H1 (cell line): ENCODE measurements around the gene BCAS1. TPM values are rescaled to one million over a fixed set of nuclear protein-coding genes. Genes with fewer than 3 reads are reported as not detected.

Experiments used
- CTCF ChIA-PET: fragments of 300-600 bp; sonication (Branson Sonifier 250); formaldehyde crosslinking; loops from one replicate; lab custom pipeline; 2021; ENCODE audit not compliant: partially characterized antibody; lab: Charles Lee
- POLR2A ChIA-PET: fragments of 300-600 bp; sonication (Branson Sonifier 250); formaldehyde crosslinking; loops from one replicate; lab custom pipeline; 2021; ENCODE audit warnings: inconsistent platforms; ENCODE audit not compliant: partially characterized antibody; lab: Charles Lee
- DNase-seq, 2 experiments: peaks; one replicate each; pipeline versions ENCODE4 v3.0.0 to v3.0.0-alpha.2; 2010 to 2022; ENCODE audit warnings: low spot score in 2 of 2, low read depth in 1 of 2, mixed read lengths in 1 of 2
- FAIRE-seq: peaks from 2 replicates; lab custom pipeline; 2011; peaks lifted over from hg19 to GRCh38; lab: Jason Lieb, UNC
- H2AFZ ChIP-seq: 2 replicates; pipeline ENCODE4 v1.8.1; 2012; ENCODE audit warnings: low read length, inconsistent platforms
- H2AK5ac ChIP-seq: 2 replicates; pipeline ENCODE4 v1.6.1; 2013; ENCODE audit warnings: low read depth, low read length
- H2BK120ac ChIP-seq: replicated peaks from 2 replicates; pipeline ENCODE3; 2013; ENCODE audit warnings: low read depth, low read length, inconsistent platforms
- H2BK12ac ChIP-seq: 2 replicates; pipeline ENCODE4 v1.6.1; 2013; ENCODE audit warnings: low read depth, low read length
- H2BK15ac ChIP-seq: 2 replicates; pipeline ENCODE4 v1.6.1; 2013; ENCODE audit warnings: low read length
- H2BK20ac ChIP-seq: 2 replicates; pipeline ENCODE4 v1.6.1; 2013; ENCODE audit warnings: low read length
- H2BK5ac ChIP-seq: 2 replicates; pipeline ENCODE4 v1.6.1; 2013; ENCODE audit warnings: low read depth, low read length
- H3K14ac ChIP-seq: 2 replicates; pipeline ENCODE4 v1.6.1; 2013; ENCODE audit warnings: inconsistent platforms; ENCODE audit not compliant: insufficient read length
- H3K18ac ChIP-seq: 2 replicates; pipeline ENCODE4 v1.6.1; 2013; ENCODE audit warnings: low read length; ENCODE audit errors: extremely low read depth
- H3K23ac ChIP-seq: 2 replicates; pipeline ENCODE4 v1.6.1; 2013; ENCODE audit warnings: inconsistent platforms; ENCODE audit not compliant: insufficient read length
- H3K23me2 ChIP-seq: 2 replicates; pipeline ENCODE4 v1.6.1; 2013; ENCODE audit warnings: low read depth, low read length
- H3K27ac ChIP-seq: 2 replicates; pipeline ENCODE4 v1.6.1; 2011; ENCODE audit warnings: low read depth, low read length, inconsistent platforms
- H3K27me3 ChIP-seq, 4 experiments: replicated peaks in 1 of 4; 1 replicate in 1 of 4; 2 replicates in 3 of 4; pipeline versions ENCODE4 v1.6.1 to v1.8.1; 2011 to 2013; ENCODE audit warnings: low read length in 3 of 4, mild to moderate bottlenecking in 3 of 4, inconsistent platforms in 2 of 4, mixed read lengths in 2 of 4, moderate library complexity in 1 of 4; ENCODE audit not compliant: control insufficient read depth in 3 of 4, insufficient read depth in 3 of 4; ENCODE audit errors: extremely low read depth in 1 of 4
- H3K36me3 ChIP-seq, 4 experiments: 2 replicates each; pipeline versions ENCODE4 v1.6.1 to v1.8.1; 2011 to 2013; ENCODE audit warnings: mild to moderate bottlenecking in 4 of 4, low read length in 3 of 4, moderate library complexity in 2 of 4, control low read depth in 1 of 4, inconsistent platforms in 1 of 4; ENCODE audit not compliant: insufficient read depth in 4 of 4, control insufficient read depth in 2 of 4
- H3K4ac ChIP-seq: replicated peaks from 2 replicates; pipeline ENCODE3; 2013; ENCODE audit warnings: low read length, low read depth, mixed read lengths, inconsistent platforms; ENCODE audit not compliant: insufficient read length
- H3K4me1 ChIP-seq, 4 experiments: replicated peaks in 1 of 4; 1 replicate in 1 of 4; 2 replicates in 3 of 4; pipeline versions ENCODE4 v1.6.1 to v1.8.1; 2011 to 2013; ENCODE audit warnings: low read length in 3 of 4, inconsistent platforms in 2 of 4, mixed read lengths in 1 of 4; ENCODE audit not compliant: insufficient read depth in 4 of 4, control insufficient read depth in 3 of 4
- H3K4me2 ChIP-seq, 2 experiments: 2 replicates each; pipeline versions ENCODE4 v1.6.1 to v1.8.1; 2011 to 2013; ENCODE audit warnings: low read depth in 2 of 2, low read length in 2 of 2, control low read depth in 1 of 2, inconsistent platforms in 1 of 2, mild to moderate bottlenecking in 1 of 2; ENCODE audit not compliant: insufficient read depth in 1 of 2
- H3K4me3 ChIP-seq, 4 experiments: fragments of 200-600, 300-600 bp in 1 of 4; sonication (generic), shearing (Covaris generic), sonication (Bioruptor Twin) in 1 of 4; 2 replicates each; pipeline versions ENCODE4 v1.5.1 to v1.8.1; 2011 to 2016; ENCODE audit warnings: low read length in 4 of 4, low read depth in 3 of 4, control low read depth in 2 of 4, inconsistent platforms in 2 of 4, mild to moderate bottlenecking in 2 of 4, mixed read lengths in 1 of 4, moderate library complexity in 1 of 4; ENCODE audit not compliant: insufficient read depth in 2 of 4; ENCODE audit errors: extremely low read depth in 1 of 4
- H3K56ac ChIP-seq: replicated peaks from 2 replicates; pipeline ENCODE3; 2013; ENCODE audit warnings: low read depth, mild to moderate bottlenecking, mixed read lengths, low read length, inconsistent platforms; ENCODE audit not compliant: insufficient read length
- H3K79me1 ChIP-seq: 2 replicates; pipeline ENCODE4 v1.6.1; 2013; ENCODE audit warnings: low read depth, low read length, control low read depth
- H3K79me2 ChIP-seq, 2 experiments: 2 replicates each; pipeline versions ENCODE4 v1.6.1 to v1.8.1; 2012 to 2013; ENCODE audit warnings: low read length in 2 of 2, mild to moderate bottlenecking in 2 of 2, inconsistent platforms in 1 of 2; ENCODE audit not compliant: insufficient read depth in 2 of 2, control insufficient read depth in 1 of 2
- H3K9ac ChIP-seq, 4 experiments: replicated peaks in 1 of 4; 1 replicate in 1 of 4; 2 replicates in 3 of 4; pipeline versions ENCODE4 v1.6.1 to v1.8.1; 2011 to 2013; ENCODE audit warnings: low read depth in 3 of 4, low read length in 3 of 4, control low read depth in 2 of 4, mild to moderate bottlenecking in 2 of 4, moderate library complexity in 2 of 4, inconsistent platforms in 1 of 4; ENCODE audit errors: extremely low read depth in 1 of 4
- H3K9me3 ChIP-seq, 2 experiments: 2 replicates each; pipeline versions ENCODE4 v1.6.1 to v1.8.1; 2012 to 2013; ENCODE audit warnings: mild to moderate bottlenecking in 2 of 2, moderate library complexity in 2 of 2, control low read depth in 1 of 2, inconsistent platforms in 1 of 2, low read depth in 1 of 2, low read length in 1 of 2, mixed read lengths in 1 of 2; ENCODE audit not compliant: insufficient read depth in 2 of 2
- H4K20me1 ChIP-seq, 2 experiments: replicated peaks in 1 of 2; 2 replicates each; pipeline versions ENCODE3 to v1.8.1; 2011 to 2013; ENCODE audit warnings: inconsistent platforms in 2 of 2, low read length in 2 of 2, mild to moderate bottlenecking in 1 of 2; ENCODE audit not compliant: insufficient read depth in 2 of 2, control insufficient read depth in 1 of 2
- H4K5ac ChIP-seq: 2 replicates; pipeline ENCODE4 v1.6.1; 2013; ENCODE audit warnings: low read length, low read depth, mixed read lengths, inconsistent platforms; ENCODE audit not compliant: insufficient read length
- H4K8ac ChIP-seq: 2 replicates; pipeline ENCODE4 v1.8.0; 2013; ENCODE audit warnings: mild to moderate bottlenecking, moderate library complexity, low read length, inconsistent platforms; ENCODE audit not compliant: insufficient read depth; ENCODE audit errors: extremely low read depth
- H4K91ac ChIP-seq: replicated peaks from 2 replicates; pipeline ENCODE3; 2013; ENCODE audit warnings: low read length, mixed read lengths, inconsistent platforms; ENCODE audit not compliant: insufficient read length
- BCL11A ChIP-seq, 2 experiments: IDR thresholded peaks; one replicate each; pipeline ENCODE4 v1.6.1; 2011; ENCODE audit warnings: low read depth in 2 of 2, low read length in 2 of 2, mild to moderate bottlenecking in 2 of 2
- CREB1 ChIP-seq: IDR thresholded peaks from 2 replicates; pipeline ENCODE4 v1.6.1; 2012; ENCODE audit warnings: inconsistent platforms
- FOSL1 ChIP-seq: IDR thresholded peaks from 2 replicates; pipeline ENCODE4 v1.6.1; 2011; ENCODE audit warnings: mild to moderate bottlenecking, low read depth, low read length, moderate library complexity; ENCODE audit not compliant: insufficient read depth
- JUND ChIP-seq: IDR thresholded peaks from 2 replicates; pipeline ENCODE4 v1.6.1; 2011; ENCODE audit warnings: mild to moderate bottlenecking, improper control_type of control experiment, low read length
- KDM1A ChIP-seq: fragments of 200-600, 300-600 bp; sonication (generic); IDR thresholded peaks from 2 replicates; pipeline ENCODE4 v1.7.1; 2016; ENCODE audit warnings: mild to moderate bottlenecking, low read length, borderline replicate concordance
- KDM5A ChIP-seq: fragments of 200-600 bp; IDR thresholded peaks from 2 replicates; pipeline ENCODE4 v1.7.1; 2012; ENCODE audit warnings: mild to moderate bottlenecking, low read length, inconsistent platforms, mixed read lengths
- POU5F1 ChIP-seq: IDR thresholded peaks from 2 replicates; pipeline ENCODE4 v1.6.1; 2011; ENCODE audit warnings: low read depth, mild to moderate bottlenecking, low read length, moderate library complexity
- polyA plus RNA-seq, 7 experiments: library from polyadenylated mRNA; depleted of rRNA in 3 of 7; stranded (reverse) in 5 of 7; unstranded in 2 of 7; fragments of >200 nt in 5 of 7; fragments of 200-250 nt in 2 of 7; gene quantifications; 1 replicate in 5 of 7; 2 replicates in 1 of 7; 4 replicates in 1 of 7; pipeline versions ENCODE4 v1.2.1 to v1.2.3, GENCODE V29; 2011 to 2013; ENCODE audit warnings: missing spikeins in 2 of 7, mixed read lengths in 2 of 7
- total RNA-seq: library from RNA; stranded (reverse); fragmentation: NEBNext Ultra II Directional; extraction: Animal tissue kit (Norgen Biotek cat#: 25700); gene quantifications from 2 replicates; pipeline ENCODE4 v1.2.1, GENCODE V29; 2021

Gene BCAS1
- total and polyA plus RNA-seq, 2 of the 8 experiments (the other 6 are each of a cell fraction or from before 2014, with no cell fraction given) = 0.06 to 0.19 TPM

- H3K27me3 ChIP-seq = no peaks in the 10 kb centered on the region
- no peak overlapping the region for H3K14ac ChIP-seq
- H3K27ac ChIP-seq = no peak overlapping the region
- TF ChIP-seq FOSL1 = no peak
- TF ChIP-seq KDM5A = no peak
- TF ChIP-seq CREB1 = no peak
- TF ChIP-seq BCL11A (IDR thresholded peaks at IDR 0.05; ENCODE audit: low read depth in 2 of 2, low read length in 2 of 2) = no peak
- no peak for TF ChIP-seq KDM1A
- no peak for TF ChIP-seq JUND
- no peak for TF ChIP-seq POU5F1
- TF ChIP-seq, all 59 proteins: peak for 0
- Histone ChIP-seq H2BK20ac (no peak overlapping the region), H2BK120ac (no peak overlapping the region), H3K4me2 (no peak overlapping the region), H3K79me2 (no peaks in the 10 kb centered on the region), H3K23me2 (no peaks in the 10 kb centered on the region; the same call in 1 of the 2 replicates), H2BK12ac (no peak overlapping the region), H3K36me3 (no peaks in the 10 kb centered on the region), H3K4me1 (no peaks in the 10 kb centered on the region), H2AFZ (no peak overlapping the region), H4K91ac (no peak overlapping the region), H4K5ac (no peak overlapping the region), H3K4me3 (no peak overlapping the region), H3K4ac (no peak overlapping the region), H3K79me1 (no peaks in the 10 kb centered on the region), H4K8ac (no peak overlapping the region), H3K9ac (no peak overlapping the region), H2AK5ac (no peak overlapping the region), H3K23ac (no peak overlapping the region), H2BK15ac (no peak overlapping the region), H2BK5ac (no peak overlapping the region), H3K18ac (no peak overlapping the region), H4K20me1 (no peaks in the 10 kb centered on the region), H3K56ac (no peak overlapping the region), H3K9me3 (no peaks in the 10 kb centered on the region)
- FAIRE-seq = no peak
- ChIA-PET CTCF (interaction anchor here (0.8 to 1.3 kb wide), 2 partner anchors 153 to 156 kb away, joined by 3 read pairs; no protein-coding TSS in a partner anchor), POLR2A (no interaction called here)
- DNase-seq = no peak
These were observed 26.2 kb downstream of the BCAS1 start for GRCh38 chr20:54044156-54044555.
